Measurements from ENCODE around the gene OLR1.
A peak's percentile ranks its signal among the peaks of the same experiment; 100 is the strongest.
"Not testable (repeated sequence)": the region's sequence is repeated elsewhere in the genome, so short reads cannot be mapped to it uniquely, and the experiment has no call there.

The OLR1 gene

DNA sequence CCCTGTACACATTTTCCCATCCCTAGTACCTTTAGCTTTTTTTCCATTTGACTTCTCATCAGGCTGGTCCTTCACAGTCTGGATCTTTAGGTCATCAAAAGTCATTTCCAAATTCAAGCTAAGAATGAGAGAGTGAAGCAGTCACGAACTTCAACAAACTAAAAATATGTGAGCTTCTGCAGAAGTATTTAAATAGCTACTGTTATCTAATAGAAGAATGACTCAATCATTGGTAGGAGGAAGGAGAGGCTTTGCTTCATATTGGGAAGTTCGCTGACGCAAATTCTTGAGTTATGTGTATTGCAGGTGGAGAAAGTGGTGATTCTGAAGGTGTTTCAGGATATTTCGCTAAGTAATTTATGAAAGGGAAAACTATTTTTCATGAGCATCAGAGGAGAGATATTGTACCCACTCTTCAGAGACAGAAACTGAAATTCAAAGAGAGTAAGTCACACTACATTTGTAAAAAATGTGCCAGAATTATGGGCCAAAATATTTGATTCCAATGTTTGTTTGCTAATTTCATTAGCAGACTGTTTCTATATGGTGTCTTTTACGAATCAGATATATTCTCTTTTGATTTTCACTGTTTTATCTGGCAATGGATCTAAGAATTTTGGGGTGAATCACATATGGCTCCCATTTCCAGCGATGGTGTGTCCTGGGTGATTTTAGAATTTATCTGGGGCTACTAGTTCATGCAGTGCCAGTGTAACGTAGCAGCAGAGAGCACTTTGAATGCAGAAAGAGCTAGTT lies at the start of gene OLR1:
Gene OLR1, minus strand, starts transcription at position 160 of the 756 bp plus-strand sequence. Its CDS starts 55 bp downstream, at position 105.
- no peak for DNase-seq

DNA sequence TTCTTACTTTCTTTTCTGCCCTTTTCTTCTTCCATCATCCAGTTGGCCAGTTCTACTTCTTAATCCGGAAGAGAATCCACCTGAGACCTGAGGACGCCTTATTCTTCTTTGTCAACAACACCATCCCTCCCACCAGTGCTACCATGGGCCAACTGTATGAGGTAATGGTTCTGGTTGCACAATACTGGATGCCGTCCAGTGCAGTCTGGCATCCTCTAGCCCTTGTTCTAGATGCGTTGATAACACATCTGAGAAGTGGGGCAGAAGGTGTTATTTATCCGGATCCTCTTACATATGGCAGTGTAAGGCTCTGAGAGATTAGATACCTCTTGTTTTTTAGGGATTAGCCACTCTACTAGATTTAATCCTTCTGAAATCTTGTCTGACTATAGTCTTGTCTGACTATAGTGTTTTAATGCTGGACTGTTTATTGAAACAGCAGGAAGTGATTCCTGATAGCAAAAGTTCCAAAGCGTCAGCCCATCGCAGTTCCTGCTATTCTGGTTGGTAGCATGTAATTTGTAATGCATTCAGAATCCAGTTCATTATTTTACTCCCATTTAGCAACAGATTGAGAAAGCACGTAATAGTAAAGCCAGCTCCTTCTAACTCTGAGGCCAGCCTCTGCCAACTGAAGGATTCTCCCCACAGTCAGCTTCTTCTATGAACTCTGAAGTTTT lies 48.6 kb upstream of the OLR1 start:
- DNase-seq, result no peak

- DNase-seq, result no peak
Observed at GRCh38 chr12:10218021-10218420, 46.1 kb upstream of the OLR1 start.

- DNase-seq, result not testable (repeated sequence)
Observed at GRCh38 chr12:10215946-10216345, 44.0 kb upstream of the OLR1 start.

DNA sequence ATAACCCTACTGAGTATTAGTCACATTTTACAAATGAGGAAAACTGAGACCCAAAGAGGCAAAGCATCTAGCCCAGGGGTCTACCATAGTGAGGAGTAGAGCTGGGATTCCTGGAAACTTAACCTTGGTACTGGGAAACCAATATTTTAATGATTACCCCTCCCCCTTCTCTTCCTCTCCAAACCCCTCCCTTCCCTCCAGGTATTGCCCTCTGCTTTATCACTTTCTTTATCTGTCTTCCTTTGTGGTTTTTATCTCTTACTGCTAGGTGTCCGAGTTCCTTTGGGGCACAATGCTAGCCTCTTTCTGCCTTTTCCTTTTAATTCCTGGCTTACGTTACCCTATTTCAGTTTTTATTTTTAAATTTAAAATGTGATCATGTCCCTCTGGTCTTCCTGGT lies 43.5 kb upstream of the OLR1 start:
- DNase-seq, result no peak

DNA sequence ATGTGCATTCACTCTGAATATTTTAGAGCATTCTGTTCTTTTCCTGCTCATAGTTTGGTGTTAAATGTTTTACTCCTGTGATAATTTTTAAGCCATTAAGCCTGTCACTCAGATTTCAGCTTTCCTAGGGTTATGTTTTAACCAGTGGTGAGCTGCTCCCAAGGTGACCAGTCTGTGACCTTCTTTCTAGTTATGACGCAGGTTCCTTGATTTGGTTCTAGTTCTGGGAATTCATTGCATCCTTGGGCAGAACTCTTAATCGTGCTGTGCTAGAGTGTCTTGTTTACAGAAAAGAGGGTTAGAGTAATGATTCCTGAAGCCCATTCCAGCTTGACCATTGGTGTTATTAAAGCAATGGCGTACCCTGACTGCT lies 42.9 kb upstream of the OLR1 start:
- DNase-seq, result no peak

- peak; percentile 4 for DNase-seq
Observed at GRCh38 chr12:10214136-10214894, 42.4 kb upstream of the OLR1 start.

- DNase-seq, result peak; percentile 48
Observed at GRCh38 chr12:10213168-10214135, 41.5 kb upstream of the OLR1 start.

GRCh38 chr12:10212739-10213131 lies 40.8 kb upstream of the OLR1 start, which contains the start of gene GABARAPL1:
Gene GABARAPL1 (plus strand): TSS chr12:10212877. CDS start chr12:10213130, 253 bp downstream.
- DNase-seq, result no peak

- DNase-seq, result peak; percentile 22
Observed at GRCh38 chr12:10211940-10212738, 40.2 kb upstream of the OLR1 start.

- DNase-seq, result no peak
Observed at GRCh38 chr12:10211101-10211939, 39.4 kb upstream of the OLR1 start.

GRCh38 chr12:10210225-10210624 lies 38.3 kb upstream of the OLR1 start:
- DNase-seq, result no peak

DNA sequence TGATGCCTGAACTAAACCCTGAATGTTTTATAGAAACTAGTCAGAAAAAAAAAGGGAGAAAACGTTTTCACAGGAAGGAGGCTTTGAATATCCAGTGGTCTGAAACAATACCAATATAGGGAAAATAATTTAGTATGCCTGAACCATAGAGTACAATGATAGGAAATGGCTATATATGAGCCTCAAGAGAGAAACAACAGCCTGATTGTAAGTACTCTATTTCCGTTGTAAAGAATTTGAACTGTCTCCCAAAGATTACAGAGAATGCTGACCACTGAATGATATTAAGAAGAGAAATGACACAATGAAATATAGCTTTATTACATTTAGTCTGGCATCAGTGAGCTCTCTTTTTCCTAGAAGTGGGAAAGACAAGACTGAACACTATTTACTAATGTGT lies 35.2 kb upstream of the OLR1 start:
- DNase-seq, result no peak

DNA sequence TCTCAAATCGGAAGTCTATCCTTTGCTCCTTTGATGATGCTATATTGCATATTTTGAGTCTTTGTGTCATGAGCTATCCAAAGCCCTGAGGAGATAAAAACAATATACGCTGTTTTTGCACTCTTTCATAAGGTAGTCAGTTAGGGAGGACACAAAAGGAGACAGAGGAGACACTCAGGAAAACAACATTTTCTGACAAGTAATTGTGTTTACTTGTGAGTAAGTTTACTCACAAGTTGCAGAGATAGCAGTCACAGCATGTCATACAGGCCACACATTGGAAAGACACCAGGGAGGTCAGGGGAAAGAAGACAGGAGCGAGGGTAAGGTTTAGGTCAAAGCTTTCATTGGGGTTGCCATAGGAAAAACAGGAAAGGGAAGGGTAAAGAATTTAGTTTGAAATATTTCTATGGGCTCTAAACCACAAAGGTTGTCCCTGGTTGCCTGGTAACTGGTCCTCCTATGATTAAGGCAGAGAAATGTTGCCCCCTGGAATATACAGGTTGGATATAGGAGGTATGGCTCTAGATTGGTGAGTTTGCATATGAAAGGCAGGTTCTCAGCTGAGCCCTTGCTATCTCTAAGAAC lies 33.4 kb upstream of the OLR1 start:
- DNase-seq, result no peak

GRCh38 chr12:10204495-10204894 lies 32.6 kb upstream of the OLR1 start:
- not testable (repeated sequence) for DNase-seq

DNA sequence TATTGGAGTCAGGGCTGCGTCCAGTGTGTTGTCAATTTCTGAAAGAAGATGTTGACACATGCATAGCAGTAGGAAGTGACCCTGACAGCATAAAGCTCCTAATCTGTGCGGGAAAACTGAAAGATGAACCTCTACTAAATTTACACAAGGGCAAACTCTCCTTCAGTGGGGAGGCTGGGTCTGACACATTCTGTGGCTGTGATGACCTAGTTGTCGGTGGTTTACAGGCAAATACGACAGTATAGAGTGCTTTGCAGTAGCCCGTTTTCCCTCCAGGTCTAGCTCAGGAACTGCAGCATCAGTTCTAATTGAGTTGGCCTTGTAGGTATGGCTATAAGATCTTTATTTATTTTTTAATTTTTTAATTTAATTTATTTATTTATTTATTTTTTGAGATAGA lies 25.9 kb upstream of the OLR1 start:
- no peak for DNase-seq

- peak; percentile 0 for DNase-seq
Observed at GRCh38 chr12:10196210-10196609, 24.3 kb upstream of the OLR1 start.

- DNase-seq, result no peak
Observed at GRCh38 chr12:10194160-10194670, 22.3 kb upstream of the OLR1 start.

- DNase-seq, result no peak
Observed at GRCh38 chr12:10191865-10192264, 19.9 kb upstream of the OLR1 start.
